ENCODE measurements around the gene PTPRN. TPM values are rescaled to one million over a fixed set of nuclear protein-coding genes. Genes with fewer than 3 reads are reported as not detected.

Gene PTPRN
- polyA plus RNA-seq, 1 donor from 2014 or later: 66.4 TPM

DNA sequence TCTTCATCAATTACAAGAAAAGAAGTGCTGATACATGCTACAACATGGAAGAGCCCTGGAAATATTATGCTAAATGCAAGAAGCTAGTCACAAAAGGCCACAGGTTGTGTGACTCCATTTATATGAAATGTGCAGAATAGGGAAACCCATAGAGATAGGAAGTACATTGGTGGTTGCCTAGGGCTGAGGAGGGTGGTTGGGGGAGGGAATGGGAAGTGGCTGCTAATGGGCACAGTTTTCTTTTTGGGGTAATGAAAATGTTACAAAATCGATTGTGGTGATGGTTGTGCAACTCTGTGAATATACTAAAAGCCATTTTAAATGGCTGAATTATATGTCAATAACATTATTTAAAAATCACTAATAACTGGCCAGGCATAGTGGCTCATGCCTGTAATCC lies 47.6 kb upstream of the PTPRN start:
- Histone ChIP-seq H3K4me2 (ENCODE audit: low read length) (no peak overlapping the region), H3K9me3 (ENCODE audit: low read length) (no peaks in the 10 kb centered on the region), H2AFZ (ENCODE audit: low read depth, low read length) (no peak overlapping the region), H3K9ac (ENCODE audit: low read length) (no peak overlapping the region), H3K9me2 (ENCODE audit: insufficient read depth, low read length) (no peaks in the 10 kb centered on the region), H3K27ac (ENCODE audit: low read length) (no peak overlapping the region), H3K36me3 (ENCODE audit: insufficient read depth, low read length) (no peaks in the 10 kb centered on the region), H3K79me2 (replicated peaks; ENCODE audit: insufficient read depth, low read length) (no peaks in the 10 kb centered on the region), H3F3A (ENCODE audit: insufficient read depth, low read length, poor library complexity, severe bottlenecking) (no peaks in the 10 kb centered on the region), H3K27me3 (ENCODE audit: insufficient read depth, low read depth, low read length) (peaks cover 39% of the 10 kb centered on the region), H3K4me3 (ENCODE audit: low read length) (no peak overlapping the region), H4K20me1 (ENCODE audit: insufficient read depth) (no peaks in the 10 kb centered on the region)
- TF ChIP-seq, protein P1, sequence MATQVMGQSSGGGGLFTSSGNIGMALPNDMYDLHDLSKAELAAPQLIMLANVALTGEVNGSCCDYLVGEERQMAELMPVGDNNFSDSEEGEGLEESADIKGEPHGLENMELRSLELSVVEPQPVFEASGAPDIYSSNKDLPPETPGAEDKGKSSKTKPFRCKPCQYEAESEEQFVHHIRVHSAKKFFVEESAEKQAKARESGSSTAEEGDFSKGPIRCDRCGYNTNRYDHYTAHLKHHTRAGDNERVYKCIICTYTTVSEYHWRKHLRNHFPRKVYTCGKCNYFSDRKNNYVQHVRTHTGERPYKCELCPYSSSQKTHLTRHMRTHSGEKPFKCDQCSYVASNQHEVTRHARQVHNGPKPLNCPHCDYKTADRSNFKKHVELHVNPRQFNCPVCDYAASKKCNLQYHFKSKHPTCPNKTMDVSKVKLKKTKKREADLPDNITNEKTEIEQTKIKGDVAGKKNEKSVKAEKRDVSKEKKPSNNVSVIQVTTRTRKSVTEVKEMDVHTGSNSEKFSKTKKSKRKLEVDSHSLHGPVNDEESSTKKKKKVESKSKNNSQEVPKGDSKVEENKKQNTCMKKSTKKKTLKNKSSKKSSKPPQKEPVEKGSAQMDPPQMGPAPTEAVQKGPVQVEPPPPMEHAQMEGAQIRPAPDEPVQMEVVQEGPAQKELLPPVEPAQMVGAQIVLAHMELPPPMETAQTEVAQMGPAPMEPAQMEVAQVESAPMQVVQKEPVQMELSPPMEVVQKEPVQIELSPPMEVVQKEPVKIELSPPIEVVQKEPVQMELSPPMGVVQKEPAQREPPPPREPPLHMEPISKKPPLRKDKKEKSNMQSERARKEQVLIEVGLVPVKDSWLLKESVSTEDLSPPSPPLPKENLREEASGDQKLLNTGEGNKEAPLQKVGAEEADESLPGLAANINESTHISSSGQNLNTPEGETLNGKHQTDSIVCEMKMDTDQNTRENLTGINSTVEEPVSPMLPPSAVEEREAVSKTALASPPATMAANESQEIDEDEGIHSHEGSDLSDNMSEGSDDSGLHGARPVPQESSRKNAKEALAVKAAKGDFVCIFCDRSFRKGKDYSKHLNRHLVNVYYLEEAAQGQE (IDR thresholded peaks at IDR 0.05; ENCODE audit: borderline replicate concordance): no peak
- TF ChIP-seq SMC3 (conservative IDR thresholded peaks at IDR 0.05; ENCODE audit: poor library complexity) (no peak), TAF1 (IDR thresholded peaks at IDR 0.05; ENCODE audit: low read depth) (no peak), MXI1 (conservative IDR thresholded peaks at IDR 0.05; ENCODE audit: poor library complexity, severe bottlenecking) (no peak), RAD21 (conservative IDR thresholded peaks at IDR 0.05) (no peak), EZH2 (IDR thresholded peaks at IDR 0.05; ENCODE audit: borderline replicate concordance, insufficient read depth, low read length, poor library complexity, severe bottlenecking) (no peak), POLR2AphosphoS5 (IDR thresholded peaks at IDR 0.05) (no peak), EP300 (conservative IDR thresholded peaks at IDR 0.05; ENCODE audit: poor library complexity, severe bottlenecking) (no peak)
- TF ChIP-seq, protein P2, sequence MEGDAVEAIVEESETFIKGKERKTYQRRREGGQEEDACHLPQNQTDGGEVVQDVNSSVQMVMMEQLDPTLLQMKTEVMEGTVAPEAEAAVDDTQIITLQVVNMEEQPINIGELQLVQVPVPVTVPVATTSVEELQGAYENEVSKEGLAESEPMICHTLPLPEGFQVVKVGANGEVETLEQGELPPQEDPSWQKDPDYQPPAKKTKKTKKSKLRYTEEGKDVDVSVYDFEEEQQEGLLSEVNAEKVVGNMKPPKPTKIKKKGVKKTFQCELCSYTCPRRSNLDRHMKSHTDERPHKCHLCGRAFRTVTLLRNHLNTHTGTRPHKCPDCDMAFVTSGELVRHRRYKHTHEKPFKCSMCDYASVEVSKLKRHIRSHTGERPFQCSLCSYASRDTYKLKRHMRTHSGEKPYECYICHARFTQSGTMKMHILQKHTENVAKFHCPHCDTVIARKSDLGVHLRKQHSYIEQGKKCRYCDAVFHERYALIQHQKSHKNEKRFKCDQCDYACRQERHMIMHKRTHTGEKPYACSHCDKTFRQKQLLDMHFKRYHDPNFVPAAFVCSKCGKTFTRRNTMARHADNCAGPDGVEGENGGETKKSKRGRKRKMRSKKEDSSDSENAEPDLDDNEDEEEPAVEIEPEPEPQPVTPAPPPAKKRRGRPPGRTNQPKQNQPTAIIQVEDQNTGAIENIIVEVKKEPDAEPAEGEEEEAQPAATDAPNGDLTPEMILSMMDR (IDR thresholded peaks at IDR 0.05; ENCODE audit: poor library complexity, severe bottlenecking): no peak

DNA sequence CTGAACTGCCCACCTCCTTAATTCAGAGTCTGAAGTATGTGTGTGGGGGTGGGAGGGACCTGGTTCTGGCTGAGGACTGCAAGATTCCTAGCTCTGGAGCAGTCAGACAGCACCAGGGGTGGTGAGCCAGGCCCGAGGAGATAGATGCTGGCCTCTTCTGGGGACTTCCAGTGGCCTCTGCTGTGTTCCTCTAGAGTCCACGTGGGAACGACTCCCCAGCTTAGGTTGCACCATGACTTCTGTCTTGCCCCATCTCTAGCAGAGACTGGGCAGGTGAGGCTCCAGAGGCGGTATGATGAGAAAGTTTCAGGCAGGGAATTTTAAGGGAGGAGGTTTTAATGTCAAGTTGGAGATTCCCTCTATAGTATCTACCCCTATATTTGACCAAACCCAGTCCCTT lies 45.4 kb upstream of the PTPRN start:
- H4K20me1 ChIP-seq (ENCODE audit: insufficient read depth): no peaks in the 10 kb centered on the region
- no peaks in the 10 kb centered on the region for H3F3A ChIP-seq (ENCODE audit: insufficient read depth, low read length, poor library complexity, severe bottlenecking)
- H2AFZ ChIP-seq (ENCODE audit: low read depth, low read length): no peak overlapping the region
- TF ChIP-seq, protein P1 (IDR thresholded peaks at IDR 0.05; ENCODE audit: borderline replicate concordance): no peak
- TF ChIP-seq RAD21 (conservative IDR thresholded peaks at IDR 0.05): no peak
- TF ChIP-seq, protein P2 (IDR thresholded peaks at IDR 0.05; ENCODE audit: poor library complexity, severe bottlenecking): no peak
- TF ChIP-seq SMC3 (conservative IDR thresholded peaks at IDR 0.05; ENCODE audit: poor library complexity): no peak
- TF ChIP-seq EP300 (conservative IDR thresholded peaks at IDR 0.05; ENCODE audit: poor library complexity, severe bottlenecking): no peak
- TF ChIP-seq TAF1 (IDR thresholded peaks at IDR 0.05; ENCODE audit: low read depth): no peak
- TF ChIP-seq POLR2AphosphoS5 (IDR thresholded peaks at IDR 0.05): no peak
- no peak for TF ChIP-seq MXI1 (conservative IDR thresholded peaks at IDR 0.05; ENCODE audit: poor library complexity, severe bottlenecking)
- TF ChIP-seq EZH2 (IDR thresholded peaks at IDR 0.05; ENCODE audit: borderline replicate concordance, insufficient read depth, low read length, poor library complexity, severe bottlenecking): no peak
- no peak overlapping the region for H3K27ac ChIP-seq (ENCODE audit: low read length)
- H3K4me2 ChIP-seq (ENCODE audit: low read length): no peak overlapping the region
- peaks cover 34% of the 10 kb centered on the region for H3K27me3 ChIP-seq (ENCODE audit: insufficient read depth, low read depth, low read length)
- no peaks in the 10 kb centered on the region for H3K79me2 ChIP-seq (replicated peaks; ENCODE audit: insufficient read depth, low read length)
- no peaks in the 10 kb centered on the region for H3K36me3 ChIP-seq (ENCODE audit: insufficient read depth, low read length)
- no peak overlapping the region for H3K4me3 ChIP-seq (ENCODE audit: low read length)
- H3K9me3 ChIP-seq (ENCODE audit: low read length): no peaks in the 10 kb centered on the region
- no peaks in the 10 kb centered on the region for H3K9me2 ChIP-seq (ENCODE audit: insufficient read depth, low read length)
- H3K9ac ChIP-seq (ENCODE audit: low read length): no peak overlapping the region
